HG03280 (cell line): Measurements from ENCODE around the gene MED23.
A peak's percentile ranks its signal among the peaks of the same experiment; 100 is the strongest.

Experiments
- ATAC-seq: cut with Tn5 transposase; IDR thresholded peaks from one replicate; pipeline ENCODE4 v1.9.1; 2021; ENCODE audit warnings: mild to moderate bottlenecking, moderate library complexity; ENCODE audit not compliant: unreplicated experiment

MED23 gene

GRCh38 chr6:131627724-131628682 is at the start of gene MED23:
MED23 (minus strand) TSS chr6:131628242; CDS start chr6:131628049, 193 bp downstream.
- ATAC-seq, result peak; percentile 97

GRCh38 chr6:131673184-131673583 is 45.1 kb upstream of the MED23 start:
- no peak for ATAC-seq

GRCh38 chr6:131669891-131670290 is 41.8 kb upstream of the MED23 start:
- ATAC-seq, result no peak

- ATAC-seq, result no peak
Measured at GRCh38 chr6:131663578-131664165, 35.6 kb upstream of the MED23 start.

- ATAC-seq, result no peak
Measured at GRCh38 chr6:131660195-131660594, 32.2 kb upstream of the MED23 start.

GRCh38 chr6:131658287-131658686 is 30.2 kb upstream of the MED23 start:
- no peak for ATAC-seq

GRCh38 chr6:131657630-131658111 is 29.6 kb upstream of the MED23 start:
- no peak for ATAC-seq

GRCh38 chr6:131657222-131657621 is 29.2 kb upstream of the MED23 start:
- no peak for ATAC-seq

GRCh38 chr6:131656667-131657066 is 28.6 kb upstream of the MED23 start:
- no peak for ATAC-seq

GRCh38 chr6:131655951-131656350 is 27.9 kb upstream of the MED23 start:
- ATAC-seq, result no peak

- ATAC-seq, result no peak
Measured at GRCh38 chr6:131655387-131655786, 27.3 kb upstream of the MED23 start.

GRCh38 chr6:131654326-131654725 is 26.3 kb upstream of the MED23 start:
- ATAC-seq, result no peak

GRCh38 chr6:131652472-131652871 is 24.4 kb upstream of the MED23 start:
- no peak for ATAC-seq

- no peak for ATAC-seq
Measured at GRCh38 chr6:131651782-131652181, 23.7 kb upstream of the MED23 start.

- no peak for ATAC-seq
Measured at GRCh38 chr6:131646249-131646670, 18.2 kb upstream of the MED23 start.

- no peak for ATAC-seq
Measured at GRCh38 chr6:131645846-131646245, 17.8 kb upstream of the MED23 start.

GRCh38 chr6:131644921-131645320 is 16.9 kb upstream of the MED23 start:
- ATAC-seq, result no peak

- ATAC-seq, result no peak
Measured at GRCh38 chr6:131643855-131644460, 15.9 kb upstream of the MED23 start.

- ATAC-seq, result no peak
Measured at GRCh38 chr6:131642987-131643611, 15.1 kb upstream of the MED23 start.

GRCh38 chr6:131642565-131642964 is 14.5 kb upstream of the MED23 start:
- no peak for ATAC-seq

GRCh38 chr6:131641554-131641953 is 13.5 kb upstream of the MED23 start:
- ATAC-seq, result no peak
